ENCODE results near the gene PCDH9.

The PCDH9 gene

GRCh38 chr13:66345518-66345810 is 884.7 kb downstream of the PCDH9 start:
- Histone ChIP-seq H3K9me3 (replicated peaks in 1 of 2; ENCODE audit: control insufficient read depth in 2 of 2, insufficient read depth in 1 of 2, low read depth in 1 of 2, low read length in 2 of 2) (no peaks in the 10 kb centered on the region), H3K27ac (replicated peaks; ENCODE audit: low read length) (peak overlapping the region; percentile 69), H2AFZ (ENCODE audit: low read length) (peak overlapping the region; percentile 66), H2BK12ac (ENCODE audit: low read length) (no peak overlapping the region), H4K8ac (ENCODE audit: low read depth, low read length) (no peak overlapping the region), H3K9ac (ENCODE audit: low read depth, low read length, poor library complexity) (no peak overlapping the region), H2BK15ac (ENCODE audit: low read length) (no peak overlapping the region), H3K36me3 (replicated peaks in 1 of 2; ENCODE audit: control insufficient read depth in 2 of 2, insufficient read depth in 2 of 2, low read length in 2 of 2) (no peaks in the 10 kb centered on the region), H3K14ac (ENCODE audit: low read length) (no peak overlapping the region), H2BK5ac (ENCODE audit: low read length) (no peak overlapping the region), H3K4me2 (ENCODE audit: insufficient read depth, low read length, poor library complexity, severe bottlenecking) (no peak overlapping the region), H3K23ac (ENCODE audit: low read depth, low read length, poor library complexity) (no peak overlapping the region), H3K79me1 (ENCODE audit: low read depth, low read length) (no peaks in the 10 kb centered on the region), H3K4me1 (ENCODE audit: control insufficient read depth in 2 of 2, insufficient read depth in 1 of 2, low read depth in 1 of 2, low read length in 2 of 2) (peaks cover 19 to 27% of the 10 kb centered on the region in 2 donors), H3K18ac (ENCODE audit: low read length) (no peak overlapping the region), H2AK5ac (ENCODE audit: low read depth, low read length) (no peak overlapping the region), H2BK120ac (ENCODE audit: low read depth, low read length) (no peak overlapping the region), H3K4ac (ENCODE audit: low read length) (no peak overlapping the region), H3K27me3 (ENCODE audit: control insufficient read depth in 3 of 3, insufficient read depth in 3 of 3, low read depth in 1 of 3, low read length in 3 of 3) (no peaks in the 10 kb centered on the region), H3K4me3 (ENCODE audit: low read length in 2 of 2) (no peak overlapping the region), H4K91ac (ENCODE audit: low read depth, low read length, poor library complexity) (no peak overlapping the region)
- no CpG with 5 or more reads among the region's 6 CpGs for WGBS, 2 donors (ENCODE audit: extremely low coverage in 2 of 2, insufficient read length in 2 of 2, insufficient replicate concordance in 1 of 2)
- DNase-seq (ENCODE audit: low spot score), result no peak

- no peak overlapping the region for H3K4ac ChIP-seq (ENCODE audit: low read length)
- H3K14ac ChIP-seq (ENCODE audit: low read length), result no peak overlapping the region
- no peaks in the 10 kb centered on the region for H3K79me1 ChIP-seq (ENCODE audit: low read depth, low read length)
- H3K36me3 ChIP-seq (replicated peaks in 1 of 2; ENCODE audit: control insufficient read depth in 2 of 2, insufficient read depth in 2 of 2, low read length in 2 of 2), result no peaks in the 10 kb centered on the region
- H3K27me3 ChIP-seq (ENCODE audit: control insufficient read depth in 3 of 3, insufficient read depth in 3 of 3, low read depth in 1 of 3, low read length in 3 of 3), result no peaks in the 10 kb centered on the region
- no CpG with 5 or more reads among the region's 4 CpGs for WGBS, 2 donors (ENCODE audit: extremely low coverage in 2 of 2, insufficient read length in 2 of 2, insufficient replicate concordance in 1 of 2)
- H2BK120ac ChIP-seq (ENCODE audit: low read depth, low read length), result no peak overlapping the region
- H3K27ac ChIP-seq (replicated peaks; ENCODE audit: low read length), result peak overlapping the region; percentile 69
- no peak overlapping the region for H4K91ac ChIP-seq (ENCODE audit: low read depth, low read length, poor library complexity)
- peak; percentile 18 for DNase-seq (ENCODE audit: low spot score)
- H2BK12ac ChIP-seq (ENCODE audit: low read length), result no peak overlapping the region
- H2AFZ ChIP-seq (ENCODE audit: low read length), result peak overlapping the region; percentile 66
- H4K8ac ChIP-seq (ENCODE audit: low read depth, low read length), result no peak overlapping the region
- no peak overlapping the region for H3K4me3 ChIP-seq (ENCODE audit: low read length in 2 of 2)
- no peak overlapping the region for H3K23ac ChIP-seq (ENCODE audit: low read depth, low read length, poor library complexity)
- no peak overlapping the region for H2BK15ac ChIP-seq (ENCODE audit: low read length)
- H3K4me2 ChIP-seq (ENCODE audit: insufficient read depth, low read length, poor library complexity, severe bottlenecking), result no peak overlapping the region
- no peaks in the 10 kb centered on the region for H3K9me3 ChIP-seq (replicated peaks in 1 of 2; ENCODE audit: control insufficient read depth in 2 of 2, insufficient read depth in 1 of 2, low read depth in 1 of 2, low read length in 2 of 2)
- H3K4me1 ChIP-seq (ENCODE audit: control insufficient read depth in 2 of 2, insufficient read depth in 1 of 2, low read depth in 1 of 2, low read length in 2 of 2), result peaks cover 19 to 27% of the 10 kb centered on the region in 2 donors
- H2BK5ac ChIP-seq (ENCODE audit: low read length), result no peak overlapping the region
- H2AK5ac ChIP-seq (ENCODE audit: low read depth, low read length), result no peak overlapping the region
- H3K18ac ChIP-seq (ENCODE audit: low read length), result no peak overlapping the region
- H3K9ac ChIP-seq (ENCODE audit: low read depth, low read length, poor library complexity), result no peak overlapping the region
Measured at GRCh38 chr13:66344805-66345517, 885.2 kb downstream of the PCDH9 start.

- no peak overlapping the region for H2AK5ac ChIP-seq (ENCODE audit: low read depth, low read length)
- no peaks in the 10 kb centered on the region for H3K9me3 ChIP-seq (replicated peaks in 1 of 2; ENCODE audit: control insufficient read depth in 2 of 2, insufficient read depth in 1 of 2, low read depth in 1 of 2, low read length in 2 of 2)
- no peak overlapping the region for H2BK5ac ChIP-seq (ENCODE audit: low read length)
- peak overlapping the region; percentile 49 for H3K18ac ChIP-seq (ENCODE audit: low read length)
- no peaks in the 10 kb centered on the region for H3K36me3 ChIP-seq (replicated peaks in 1 of 2; ENCODE audit: control insufficient read depth in 2 of 2, insufficient read depth in 2 of 2, low read length in 2 of 2)
- no peak overlapping the region for H3K4me2 ChIP-seq (ENCODE audit: insufficient read depth, low read length, poor library complexity, severe bottlenecking)
- no peak overlapping the region for H3K14ac ChIP-seq (ENCODE audit: low read length)
- H3K23ac ChIP-seq (ENCODE audit: low read depth, low read length, poor library complexity), result no peak overlapping the region
- WGBS, 2 donors (ENCODE audit: extremely low coverage in 2 of 2, insufficient read length in 2 of 2, insufficient replicate concordance in 1 of 2), result no CpG with 5 or more reads among the region's 9 CpGs
- H3K9ac ChIP-seq (ENCODE audit: low read depth, low read length, poor library complexity), result no peak overlapping the region
- no peak overlapping the region for H2BK15ac ChIP-seq (ENCODE audit: low read length)
- H3K4me3 ChIP-seq (ENCODE audit: low read length in 2 of 2), result no peak overlapping the region
- H2BK12ac ChIP-seq (ENCODE audit: low read length), result no peak overlapping the region
- peak overlapping the region; percentile 12 for H3K27ac ChIP-seq (replicated peaks; ENCODE audit: low read length)
- H4K8ac ChIP-seq (ENCODE audit: low read depth, low read length), result no peak overlapping the region
- peaks cover 17 to 23% of the 10 kb centered on the region in 2 donors for H3K4me1 ChIP-seq (ENCODE audit: control insufficient read depth in 2 of 2, insufficient read depth in 1 of 2, low read depth in 1 of 2, low read length in 2 of 2)
- H2BK120ac ChIP-seq (ENCODE audit: low read depth, low read length), result no peak overlapping the region
- H3K27me3 ChIP-seq (ENCODE audit: control insufficient read depth in 3 of 3, insufficient read depth in 3 of 3, low read depth in 1 of 3, low read length in 3 of 3), result no peaks in the 10 kb centered on the region
- no peak overlapping the region for H4K91ac ChIP-seq (ENCODE audit: low read depth, low read length, poor library complexity)
- no peak for DNase-seq (ENCODE audit: low spot score)
- H2AFZ ChIP-seq (ENCODE audit: low read length), result peak overlapping the region; percentile 25
- no peaks in the 10 kb centered on the region for H3K79me1 ChIP-seq (ENCODE audit: low read depth, low read length)
- H3K4ac ChIP-seq (ENCODE audit: low read length), result no peak overlapping the region
Measured at GRCh38 chr13:66343224-66343828, 886.8 kb downstream of the PCDH9 start.

- Histone ChIP-seq H2AK5ac (ENCODE audit: low read depth, low read length) (no peak overlapping the region), H3K18ac (ENCODE audit: low read length) (no peak overlapping the region), H2AFZ (ENCODE audit: low read length) (no peak overlapping the region), H3K79me1 (ENCODE audit: low read depth, low read length) (no peaks in the 10 kb centered on the region), H2BK12ac (ENCODE audit: low read length) (no peak overlapping the region), H3K4me2 (ENCODE audit: insufficient read depth, low read length, poor library complexity, severe bottlenecking) (no peak overlapping the region), H3K9me3 (replicated peaks in 1 of 2; ENCODE audit: control insufficient read depth in 2 of 2, insufficient read depth in 1 of 2, low read depth in 1 of 2, low read length in 2 of 2) (no peaks in the 10 kb centered on the region), H3K23ac (ENCODE audit: low read depth, low read length, poor library complexity) (no peak overlapping the region), H3K36me3 (replicated peaks in 1 of 2; ENCODE audit: control insufficient read depth in 2 of 2, insufficient read depth in 2 of 2, low read length in 2 of 2) (no peaks in the 10 kb centered on the region), H3K4ac (ENCODE audit: low read length) (no peak overlapping the region), H2BK5ac (ENCODE audit: low read length) (no peak overlapping the region), H3K4me1 (ENCODE audit: control insufficient read depth in 2 of 2, insufficient read depth in 1 of 2, low read depth in 1 of 2, low read length in 2 of 2) (peaks cover 17 to 22% of the 10 kb centered on the region in 2 donors), H3K27ac (replicated peaks; ENCODE audit: low read length) (no peak overlapping the region), H3K4me3 (ENCODE audit: low read length in 2 of 2) (no peak overlapping the region), H3K27me3 (ENCODE audit: control insufficient read depth in 3 of 3, insufficient read depth in 3 of 3, low read depth in 1 of 3, low read length in 3 of 3) (no peaks in the 10 kb centered on the region), H2BK120ac (ENCODE audit: low read depth, low read length) (no peak overlapping the region), H2BK15ac (ENCODE audit: low read length) (no peak overlapping the region), H3K9ac (ENCODE audit: low read depth, low read length, poor library complexity) (no peak overlapping the region), H3K14ac (ENCODE audit: low read length) (no peak overlapping the region), H4K8ac (ENCODE audit: low read depth, low read length) (no peak overlapping the region), H4K91ac (ENCODE audit: low read depth, low read length, poor library complexity) (no peak overlapping the region)
- DNase-seq (ENCODE audit: low spot score), result no peak
- no CpG with 5 or more reads among the region's 6 CpGs for WGBS, 2 donors (ENCODE audit: extremely low coverage in 2 of 2, insufficient read length in 2 of 2, insufficient replicate concordance in 1 of 2)
Measured at GRCh38 chr13:66341635-66342377, 888.3 kb downstream of the PCDH9 start.

Measured in neuronal stem cell (in vitro differentiated cells).